Measurements from ENCODE around the gene XYLB. TPM values are rescaled to one million over a fixed set of nuclear protein-coding genes. Genes with fewer than 3 reads are reported as not detected.
A peak's percentile ranks its signal among the peaks of the same experiment; 100 is the strongest.
"Not testable (repeated sequence)": the region's sequence is repeated elsewhere in the genome, so short reads cannot be mapped to it uniquely, and the experiment has no call there.

The XYLB gene
- total RNA-seq, result 10 to 100 TPM; 18.0 to 19.2 TPM
- long read RNA-seq, partial matches to known transcripts, result 1 of 8 reads
- long read RNA-seq, other reads (novel, unspliced or antisense), result 7 of 8 reads

DNA sequence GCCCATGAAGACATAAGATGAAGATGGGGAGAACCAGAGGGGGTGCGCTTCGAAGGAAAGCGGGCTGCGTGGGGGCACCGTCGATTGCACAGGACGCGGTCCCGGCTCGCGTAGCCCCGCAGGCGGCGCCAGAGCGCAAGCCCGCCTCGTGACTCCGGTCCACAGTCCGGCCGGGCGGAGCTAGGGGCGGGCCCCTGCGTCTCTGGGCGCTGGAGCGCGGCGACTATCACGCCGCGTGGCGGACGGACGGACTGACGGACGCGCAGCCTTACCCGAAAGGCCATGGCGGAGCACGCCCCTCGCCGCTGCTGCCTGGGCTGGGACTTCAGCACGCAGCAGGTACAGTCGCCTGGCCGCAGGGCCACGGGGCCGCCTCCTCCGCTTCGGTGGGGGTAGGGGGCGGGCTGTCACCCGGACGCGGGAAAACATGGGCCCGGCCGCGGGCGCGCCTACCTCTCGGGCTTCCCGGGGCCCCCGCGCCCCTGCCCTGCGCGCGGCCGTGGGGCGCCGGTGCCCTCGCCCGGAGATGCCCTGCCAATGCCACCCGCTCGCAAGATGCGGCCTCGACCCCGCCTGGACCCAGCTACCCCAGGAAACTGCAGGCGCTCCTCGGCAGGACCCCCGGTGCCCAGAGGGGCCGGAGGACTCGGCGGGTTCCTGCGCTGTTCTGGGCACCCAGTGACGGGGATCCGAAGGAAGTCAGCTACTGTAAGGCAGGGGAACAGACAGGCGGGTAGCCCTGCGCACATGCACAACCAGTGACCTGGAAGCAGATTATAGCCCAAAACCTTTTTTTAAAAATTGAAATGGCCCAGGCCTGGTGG, at the start of gene XYLB:
XYLB (plus strand) TSS at position 199 of the 824 bp plus-strand sequence; CDS start at position 283, 84 bp downstream.
- ATAC-seq (peak; percentile 95), DNase-seq (peak; percentile 84 to 92)
- intact Hi-C loops (cut with DNase I, micrococcal nuclease), result loop anchor here (2.0 to 10.0 kb wide), 2 partner anchors 132 to 138 kb away; no protein-coding TSS in a partner anchor

DNA sequence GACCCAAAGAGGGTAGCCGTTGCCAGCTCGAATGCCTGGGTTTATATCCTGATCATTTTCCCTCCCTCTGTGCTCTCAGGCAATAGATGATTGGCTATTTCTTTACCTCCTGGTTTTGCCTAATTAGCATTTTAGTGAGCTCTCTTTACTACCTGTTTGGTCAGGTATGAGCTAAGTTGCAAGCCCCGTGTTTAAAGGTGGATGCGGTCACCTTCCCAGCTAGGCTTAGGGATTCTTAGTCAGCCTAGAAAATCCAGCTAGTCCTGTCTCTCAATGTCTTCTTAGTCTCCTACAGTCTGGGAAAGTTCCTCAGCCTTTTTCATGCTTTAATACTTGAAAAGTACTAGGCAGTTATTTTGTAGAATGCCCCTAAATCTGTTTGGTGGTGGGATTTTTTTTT, 49.5 kb upstream of the XYLB start:
- DNase-seq; ATAC-seq; intact Hi-C loops (cut with DNase I, micrococcal nuclease): not testable (repeated sequence)

DNA sequence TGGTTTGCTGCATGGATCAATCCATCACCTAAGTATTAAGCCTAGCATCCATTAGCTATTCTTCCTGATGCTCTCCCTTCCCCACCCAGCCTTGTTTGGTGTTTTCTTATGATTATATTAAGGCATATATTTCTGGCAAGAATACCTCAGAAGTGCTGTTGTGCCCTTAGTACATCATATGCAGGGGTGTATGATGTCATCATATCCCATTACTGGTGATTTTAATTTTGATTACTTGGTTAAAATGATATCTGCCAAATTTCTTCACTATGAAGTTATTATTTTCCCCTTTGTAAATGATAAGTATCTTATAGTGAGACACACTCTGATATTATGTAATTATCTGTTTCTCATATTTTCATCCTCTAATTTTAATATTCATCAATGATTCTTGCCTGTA, 49.0 kb upstream of the XYLB start:
- no peak for ATAC-seq
- intact Hi-C loops (cut with DNase I, micrococcal nuclease), result no loop called here
- no peak for DNase-seq

DNA sequence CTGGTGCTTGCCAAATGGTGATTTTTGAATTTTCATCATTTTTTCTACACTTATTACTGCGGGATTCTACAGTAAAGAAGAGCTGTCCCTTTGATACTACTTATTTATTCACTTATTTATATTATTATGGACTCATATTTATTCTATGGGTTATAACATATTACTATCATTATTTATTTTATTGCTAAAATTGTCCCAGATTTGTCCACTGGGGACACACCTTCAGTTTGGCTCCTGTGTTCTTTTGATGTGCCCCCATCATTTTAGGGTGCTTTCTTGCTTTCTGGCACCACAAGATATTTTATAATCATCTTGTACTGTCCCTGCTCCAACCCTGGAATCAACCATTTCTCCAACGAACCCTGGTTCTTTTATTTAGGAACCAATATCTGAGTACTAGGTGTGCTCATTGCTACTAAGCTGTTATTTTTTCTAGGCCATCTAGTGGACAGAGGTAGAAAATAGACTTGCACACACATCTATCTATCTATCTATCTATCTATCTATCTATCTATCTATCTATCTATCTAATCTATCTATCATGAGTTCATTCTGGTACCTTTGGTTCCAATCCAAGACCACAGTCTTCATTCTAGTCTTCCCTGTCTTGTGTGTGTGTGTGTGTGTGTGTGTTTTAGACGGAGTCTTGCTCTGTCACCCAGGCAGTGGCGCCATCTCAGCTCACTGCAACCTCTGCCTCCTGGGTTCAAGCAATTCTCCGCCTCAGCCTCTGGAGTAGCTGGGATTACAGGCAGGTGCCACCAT, 48.5 kb upstream of the XYLB start:
- intact Hi-C loops (cut with DNase I, micrococcal nuclease), result no loop called here
- DNase-seq (no peak), ATAC-seq (peak; percentile 52)

DNA sequence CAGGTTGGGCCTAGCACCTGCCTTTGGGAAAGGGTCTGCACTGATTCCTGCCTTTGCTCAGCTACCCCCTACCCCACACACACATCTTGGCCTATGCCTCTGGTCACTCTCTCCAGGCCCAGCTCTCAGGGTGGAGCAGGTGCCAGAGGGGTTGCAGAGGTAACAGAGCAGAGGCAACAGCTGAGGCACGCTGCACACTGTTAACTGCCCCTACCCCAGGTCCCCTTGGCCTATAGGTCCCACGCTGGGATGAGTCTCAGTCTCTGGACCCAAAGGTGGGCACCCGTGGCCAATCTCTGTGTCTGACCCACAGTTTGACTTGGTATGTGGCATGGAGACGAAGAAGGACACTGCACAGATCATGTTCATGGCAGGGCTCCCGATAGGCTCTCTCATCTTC, 39.6 kb upstream of the XYLB start:
- ATAC-seq, result no peak
- intact Hi-C loops (cut with DNase I, micrococcal nuclease), result no loop called here
- no peak for DNase-seq

DNA sequence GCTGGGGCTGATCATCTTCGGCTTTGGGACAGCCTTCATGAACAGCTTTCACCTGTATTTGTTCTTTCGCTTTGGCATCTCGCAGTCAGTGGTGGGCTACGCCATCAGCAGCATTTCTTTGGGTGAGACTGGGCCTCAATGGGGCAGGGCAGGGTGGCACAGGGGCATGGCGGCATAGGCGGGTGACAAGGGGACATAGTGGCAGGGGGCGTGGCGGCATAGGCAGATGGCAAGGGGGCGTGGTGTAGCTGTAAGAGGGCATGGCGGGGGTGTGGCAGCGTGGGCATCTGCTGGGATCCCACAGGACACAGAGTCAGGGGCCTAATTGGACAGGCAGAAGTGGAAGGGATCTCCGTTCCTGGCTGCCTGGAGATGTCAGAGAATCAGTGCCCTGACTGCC, 39.0 kb upstream of the XYLB start:
- no peak for ATAC-seq
- intact Hi-C loops (cut with DNase I, micrococcal nuclease), result no loop called here
- no peak for DNase-seq

DNA sequence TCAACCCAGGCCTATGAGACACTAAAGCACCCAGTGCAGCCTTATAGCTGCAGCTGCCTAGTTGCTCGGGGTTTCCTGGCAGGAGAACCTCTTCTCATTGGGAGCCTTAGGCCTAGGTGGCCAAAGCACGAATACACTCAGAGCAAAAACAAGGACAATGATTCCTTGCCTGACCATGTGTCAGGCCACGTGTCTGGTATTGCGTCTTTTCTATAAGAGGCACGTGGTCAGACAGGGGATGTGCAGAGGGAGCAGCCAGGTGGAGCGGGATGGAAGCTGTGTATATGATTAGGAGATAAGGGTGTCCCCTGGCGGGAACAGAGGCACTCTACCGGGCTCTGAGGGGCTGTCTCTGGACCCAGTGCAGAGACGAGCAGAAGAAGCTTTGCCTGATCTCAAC, 38.1 kb upstream of the XYLB start:
- DNase-seq, result no peak
- no peak for ATAC-seq
- intact Hi-C loops (cut with DNase I, micrococcal nuclease), result no loop called here

DNA sequence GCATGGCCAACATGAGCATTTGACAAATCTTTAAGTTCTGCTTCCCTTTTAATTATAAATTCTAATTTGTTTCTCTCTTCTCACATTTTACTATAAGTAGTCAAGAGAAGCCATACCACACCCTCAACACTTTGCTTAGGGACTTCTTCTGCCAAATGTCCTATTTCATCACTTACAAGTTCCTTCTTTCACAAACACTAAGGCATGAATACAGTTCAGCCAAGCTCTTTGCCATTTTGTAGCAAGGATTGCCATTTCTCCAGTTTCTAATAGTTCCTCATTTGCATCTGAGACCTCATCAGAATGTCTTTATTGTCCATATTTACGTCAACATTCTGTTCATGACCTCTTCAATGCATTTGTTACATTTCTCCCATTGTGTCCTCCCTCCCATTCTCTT, 35.1 kb upstream of the XYLB start:
- no peak for ATAC-seq
- no peak for DNase-seq
- intact Hi-C loops (cut with DNase I, micrococcal nuclease), result no loop called here

DNA sequence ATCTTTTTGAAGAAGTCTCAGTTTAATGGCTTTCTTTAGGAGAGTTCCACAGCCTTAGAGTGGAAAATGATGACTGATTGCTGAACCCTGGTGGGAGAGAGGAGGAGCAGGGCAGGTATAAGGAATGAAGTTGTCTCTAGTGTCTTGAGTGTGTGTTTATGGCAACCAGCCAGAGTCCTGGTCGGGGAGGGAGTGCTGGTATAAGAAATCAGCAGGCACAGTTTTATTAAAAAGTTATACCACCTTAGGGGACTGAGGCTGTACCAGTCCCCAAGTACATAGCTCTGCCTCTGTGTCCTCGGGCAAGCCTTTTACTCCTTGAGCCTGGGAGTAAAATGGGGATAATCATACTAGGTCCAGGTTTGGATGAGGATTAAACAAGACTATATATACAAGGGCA, 34.6 kb upstream of the XYLB start:
- DNase-seq, result no peak
- intact Hi-C loops (cut with DNase I, micrococcal nuclease), result no loop called here
- ATAC-seq, result no peak

DNA sequence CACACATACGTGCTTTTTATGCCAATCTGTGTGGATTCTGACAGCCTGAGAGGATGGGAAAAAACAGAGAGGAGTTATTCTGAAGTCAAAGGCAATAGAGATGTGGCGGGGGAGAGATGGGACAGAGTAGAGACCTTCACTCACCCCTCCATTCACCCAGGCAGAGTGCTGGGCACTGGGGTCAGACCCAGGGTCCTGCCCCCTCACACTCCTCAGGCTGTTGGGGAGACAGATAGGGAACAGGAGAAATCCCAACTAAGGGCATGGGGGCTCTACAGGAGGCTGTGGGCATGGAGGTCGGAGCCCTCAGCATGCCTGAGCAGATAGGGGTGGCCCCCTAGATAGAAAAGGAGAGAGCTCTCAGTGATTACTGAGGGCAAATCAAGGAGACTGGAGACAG, 34.2 kb upstream of the XYLB start:
- ATAC-seq, result no peak
- intact Hi-C loops (cut with DNase I, micrococcal nuclease), result no loop called here
- no peak for DNase-seq

DNA sequence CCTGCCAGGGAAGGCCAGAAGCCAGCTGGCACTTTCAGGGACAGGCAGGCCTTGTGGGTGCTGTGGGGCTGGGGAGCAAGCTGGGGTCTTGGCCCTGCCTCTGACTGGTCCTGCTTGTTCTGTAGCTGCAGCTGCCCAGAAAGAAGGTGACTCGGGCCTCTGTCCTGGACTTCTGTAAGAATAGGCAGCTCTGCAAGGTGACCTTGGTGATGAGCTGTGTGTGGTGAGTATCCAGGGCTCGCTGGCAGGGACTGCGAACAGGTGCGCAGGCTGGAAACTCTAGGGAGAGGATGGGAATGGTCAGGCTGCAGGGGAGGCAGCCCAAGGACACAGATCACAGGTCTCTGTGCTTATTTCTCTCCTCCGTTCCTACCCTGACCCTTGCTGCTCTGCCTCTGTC, 33.3 kb upstream of the XYLB start:
- ATAC-seq, result no peak

DNA sequence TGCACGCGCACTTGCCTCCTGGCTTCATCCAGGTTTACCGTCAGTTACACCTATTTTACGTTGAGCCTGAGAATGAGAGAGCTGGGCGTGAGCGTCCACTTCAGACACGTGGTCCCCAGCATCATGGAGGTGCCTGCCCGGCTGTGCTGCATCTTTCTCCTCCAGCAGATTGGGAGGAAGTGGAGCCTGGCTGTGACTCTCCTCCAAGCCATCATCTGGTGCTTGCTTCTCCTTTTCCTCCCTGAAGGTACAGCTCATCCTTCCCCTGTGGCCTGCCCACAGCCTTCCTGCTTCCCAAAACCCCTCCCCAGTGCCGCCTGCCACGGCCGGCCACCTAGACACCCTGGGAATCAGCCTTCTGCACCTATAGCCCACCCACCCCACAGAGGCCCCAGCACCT, 32.9 kb upstream of the XYLB start:
- DNase-seq (no peak), ATAC-seq (no peak)

More for the DNA sequence above, 33.3 kb upstream of the XYLB start:
- DNase-seq, result no peak
- intact Hi-C loops (cut with DNase I, micrococcal nuclease), result no loop called here

DNA sequence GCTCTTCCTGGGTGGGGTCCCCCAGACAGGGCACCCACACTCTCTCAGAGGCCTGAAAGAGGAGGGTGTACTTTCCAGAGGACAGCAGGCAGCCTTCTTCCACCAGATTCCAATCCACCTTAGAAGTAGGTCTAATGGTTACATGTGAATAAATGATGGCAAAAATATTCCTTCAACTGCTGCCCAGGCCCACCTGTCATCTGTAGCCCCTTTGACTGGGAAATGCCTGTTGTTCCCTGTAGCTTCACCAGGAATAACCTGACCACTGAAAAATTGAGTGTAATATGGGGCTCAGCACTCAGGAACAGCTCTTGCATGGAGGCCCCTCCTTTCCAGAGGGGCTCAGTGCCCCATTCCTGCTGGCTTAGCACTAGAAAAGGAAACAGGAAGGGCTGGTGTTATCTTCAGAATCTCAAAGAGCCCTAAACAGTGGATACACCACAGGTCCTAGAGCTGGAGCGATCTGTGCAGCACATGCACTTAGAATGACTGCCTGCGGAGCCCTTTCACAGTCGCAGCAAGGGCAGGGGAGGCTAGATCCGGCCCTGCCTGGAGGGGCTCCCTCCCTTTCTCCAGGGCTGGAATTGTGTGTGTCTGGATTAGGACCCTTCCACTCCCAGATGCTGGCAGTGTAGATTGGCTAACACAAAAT, 32.3 kb upstream of the XYLB start:
- ATAC-seq (no peak), DNase-seq (no peak)
- intact Hi-C loops (cut with DNase I, micrococcal nuclease), result no loop called here

More for the DNA sequence above, 32.9 kb upstream of the XYLB start:
- intact Hi-C loops (cut with DNase I, micrococcal nuclease), result no loop called here

DNA sequence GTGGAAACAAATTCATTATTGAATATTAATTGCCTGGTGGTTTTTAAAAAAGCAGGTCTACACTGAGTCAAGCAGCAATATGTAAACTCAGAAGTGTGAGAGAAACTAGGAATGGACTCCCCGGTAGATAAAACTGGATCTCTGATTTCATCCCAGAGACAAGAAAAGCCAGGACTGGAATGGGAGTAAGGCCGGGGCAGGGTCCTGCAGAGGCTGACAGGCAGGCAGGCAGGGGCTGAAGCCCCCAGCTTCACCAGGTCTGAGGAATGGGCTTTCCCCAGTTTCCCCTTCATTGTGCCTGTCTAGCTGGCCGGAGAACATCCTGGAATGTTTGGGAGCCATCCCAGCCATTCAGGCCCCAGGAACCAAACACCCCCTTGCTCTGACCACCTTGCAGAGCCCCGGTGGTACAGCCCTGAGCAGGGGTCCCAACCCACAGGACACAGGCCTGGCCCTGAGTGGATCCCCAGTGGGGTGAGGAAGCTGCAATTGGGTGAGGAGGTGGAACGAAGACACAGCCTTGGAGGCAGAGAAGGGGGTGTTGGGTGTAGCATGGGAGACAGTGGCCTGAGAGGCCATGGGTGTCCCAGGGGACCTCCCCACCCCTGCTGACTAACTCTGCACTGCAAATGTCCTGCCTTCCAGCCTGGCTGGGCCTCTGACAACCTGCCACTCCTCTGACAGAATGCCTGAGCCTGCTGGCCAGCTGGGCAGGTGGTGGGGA, 31.7 kb upstream of the XYLB start:
- DNase-seq, result no peak
- intact Hi-C loops (cut with DNase I, micrococcal nuclease), result no loop called here
- ATAC-seq, result no peak

DNA sequence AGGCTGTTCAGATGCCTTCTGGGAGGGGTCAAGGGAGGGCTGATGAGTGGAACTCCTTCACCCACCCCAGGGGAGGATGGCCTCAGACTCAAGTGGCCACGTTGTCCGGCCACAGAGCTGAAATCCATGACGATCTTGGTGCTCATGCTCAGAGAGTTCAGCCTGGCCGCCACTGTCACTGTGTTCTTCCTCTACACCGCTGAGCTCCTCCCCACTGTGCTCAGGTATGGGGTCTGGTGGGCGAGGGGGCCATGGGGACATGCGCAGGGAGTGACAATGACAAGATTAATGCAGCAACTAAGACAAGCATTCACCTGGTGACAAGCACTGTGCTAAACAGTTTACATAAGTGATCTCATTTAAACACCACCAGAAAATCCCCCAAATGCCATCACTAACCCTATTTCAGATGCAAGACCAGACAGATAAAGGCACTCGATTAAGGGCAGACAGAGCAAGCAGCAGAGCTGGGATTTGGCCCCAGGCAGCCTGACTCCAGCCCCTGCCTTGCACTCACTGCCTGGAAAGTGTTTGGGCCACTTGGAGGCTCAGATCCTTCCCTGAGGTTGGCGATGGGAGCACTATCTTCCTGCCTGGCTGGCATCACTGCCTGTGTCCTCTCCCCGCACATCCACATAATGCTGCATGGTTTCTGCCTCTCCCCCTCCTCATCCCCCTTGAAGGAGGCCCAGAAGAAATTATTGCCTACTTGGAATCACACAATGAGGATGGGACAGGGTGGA, 30.9 kb upstream of the XYLB start:
- intact Hi-C loops (cut with DNase I, micrococcal nuclease), result no loop called here
- ATAC-seq (no peak), DNase-seq (no peak)

DNA sequence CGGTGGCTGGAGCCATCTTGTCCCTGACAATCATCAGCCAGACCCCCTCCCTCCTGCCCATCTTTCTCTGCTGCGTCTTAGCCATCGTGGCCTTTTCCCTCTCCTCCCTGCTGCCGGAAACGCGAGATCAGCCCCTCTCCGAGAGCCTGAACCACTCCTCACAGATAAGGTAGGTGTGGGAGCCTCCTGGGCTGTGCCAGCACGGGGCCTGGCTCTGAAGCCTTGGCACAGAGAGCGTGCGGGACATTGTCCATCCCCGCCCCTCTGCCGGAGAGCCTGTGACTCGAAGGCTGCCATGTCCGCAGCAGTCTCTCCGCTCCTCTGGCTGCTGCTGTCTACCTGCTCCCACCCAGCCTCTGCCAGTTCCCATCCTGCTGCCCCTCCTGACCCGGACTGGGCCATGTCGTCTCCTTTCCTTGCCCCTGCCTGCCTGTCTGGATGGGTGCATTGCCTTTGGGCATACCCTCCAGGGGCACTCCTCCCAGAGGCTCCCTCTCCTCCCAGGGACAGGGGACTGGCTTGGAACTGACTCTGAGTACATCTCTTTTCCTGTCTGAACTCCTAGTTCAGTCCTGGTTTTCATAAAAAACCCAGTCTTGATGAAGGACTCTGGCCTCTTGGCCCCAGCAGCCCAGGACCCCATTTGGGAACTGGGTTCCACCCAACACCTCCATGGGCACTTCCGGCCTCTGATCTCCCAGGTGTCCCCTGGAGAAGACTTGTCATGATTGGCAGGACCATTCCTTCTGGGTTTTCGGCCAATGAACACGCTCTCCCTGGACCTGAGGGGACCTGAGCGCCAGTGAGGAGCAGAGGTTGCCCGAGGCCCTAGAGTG, 30.0 kb upstream of the XYLB start:
- intact Hi-C loops (cut with DNase I, micrococcal nuclease), result no loop called here
- DNase-seq (no peak), ATAC-seq (no peak)

DNA sequence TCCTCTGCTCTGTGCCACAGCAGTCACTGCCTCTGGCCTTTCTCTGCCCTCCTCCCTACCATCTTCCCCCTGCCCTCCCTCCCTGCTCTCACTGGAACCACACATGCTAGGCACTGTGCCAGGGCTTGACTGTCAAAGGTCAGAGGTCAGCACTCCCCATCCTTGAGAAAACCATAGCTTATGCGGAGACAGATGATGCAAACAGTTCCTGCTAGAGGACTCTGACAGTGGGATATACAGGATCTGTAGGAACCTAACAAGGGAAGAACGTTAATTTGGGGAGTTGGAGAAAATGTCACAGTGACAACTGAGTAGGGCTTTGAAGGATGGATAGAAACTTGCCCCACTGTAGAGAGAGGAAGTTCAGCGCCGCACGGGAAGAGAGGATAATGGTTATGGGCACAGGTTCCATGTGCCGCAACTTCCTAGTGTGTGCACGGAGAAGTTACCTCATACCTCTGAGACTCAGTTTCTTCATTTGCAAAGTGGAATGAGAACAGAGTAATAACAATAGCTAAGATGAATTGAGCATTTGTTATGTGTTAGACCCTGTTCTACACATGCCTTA, 29.3 kb upstream of the XYLB start:
- intact Hi-C loops (cut with DNase I, micrococcal nuclease), result no loop called here
- no peak for ATAC-seq
- DNase-seq, result no peak
